ENCODE measurements around the gene CPSF4L. TPM values are rescaled to one million over a fixed set of nuclear protein-coding genes. Genes with fewer than 3 reads are reported as not detected.

The CPSF4L gene
- total and polyA plus RNA-seq, 2 experiments from 2014 or later: not detected

GRCh38 chr17:73232587-73233373 lies 28.9 kb downstream of the CPSF4L start:
- peaks cover 7% of the 10 kb centered on the region for H3K4me1 ChIP-seq (ENCODE audit: insufficient read depth)
- DNase-seq (ENCODE audit: low spot score): peak; percentile 67

GRCh38 chr17:73231841-73232586 lies 29.7 kb downstream of the CPSF4L start:
- H3K79me2 ChIP-seq: peaks cover 73% of the 10 kb centered on the region
- H3K4me1 ChIP-seq (ENCODE audit: insufficient read depth): peaks cover 7% of the 10 kb centered on the region
- no peaks in the 10 kb centered on the region for H3K36me3 ChIP-seq (replicated peaks; ENCODE audit: insufficient read depth, low read depth)
- no peaks in the 10 kb centered on the region for H3K27me3 ChIP-seq
- peak; percentile 98 for DNase-seq (ENCODE audit: low spot score)
- H3K27ac ChIP-seq: peak overlapping the region; percentile 76
- no peaks in the 10 kb centered on the region for H3K9me2 ChIP-seq (replicated peaks; ENCODE audit: insufficient read depth)
- peak overlapping the region; percentile 92 for H3K4me2 ChIP-seq
- peaks cover 4% of the 10 kb centered on the region for H4K20me1 ChIP-seq (ENCODE audit: insufficient read depth, poor library complexity, severe bottlenecking)
- H3K9me3 ChIP-seq (ENCODE audit: low read depth): no peaks in the 10 kb centered on the region
- peak overlapping the region; percentile 67 for H2AFZ ChIP-seq
- TF ChIP-seq CTCF (IDR thresholded peaks at IDR 0.05; ENCODE audit: poor library complexity) (no peak), EZH2phosphoT487 (IDR thresholded peaks at IDR 0.05; ENCODE audit: low read depth, severe bottlenecking, unreplicated experiment) (no peak), EZH2 (IDR thresholded peaks at IDR 0.05; ENCODE audit: borderline replicate concordance) (no peak)
- peak overlapping the region; percentile 70 for H3K4me3 ChIP-seq
- under 1% methylated on average over 54 of the region's 63 CpGs for WGBS (ENCODE audit: low lambda C conversion rate, missing lambda C conversion rate)

More at GRCh38 chr17:73232587-73233373, 28.9 kb downstream of the CPSF4L start:
- Histone ChIP-seq H3K9me3 (ENCODE audit: low read depth) (no peaks in the 10 kb centered on the region), H3K4me3 (peak overlapping the region; percentile 40), H3K9me2 (replicated peaks; ENCODE audit: insufficient read depth) (no peaks in the 10 kb centered on the region), H3K79me2 (peaks cover 73% of the 10 kb centered on the region), H3K27me3 (no peaks in the 10 kb centered on the region), H2AFZ (peak overlapping the region; percentile 65), H4K20me1 (ENCODE audit: insufficient read depth, poor library complexity, severe bottlenecking) (peaks cover 4% of the 10 kb centered on the region), H3K36me3 (replicated peaks; ENCODE audit: insufficient read depth, low read depth) (no peaks in the 10 kb centered on the region), H3K27ac (peak overlapping the region; percentile 76), H3K4me2 (peak overlapping the region; percentile 91)
- TF ChIP-seq EZH2phosphoT487 (IDR thresholded peaks at IDR 0.05; ENCODE audit: low read depth, severe bottlenecking, unreplicated experiment) (no peak), CTCF (IDR thresholded peaks at IDR 0.05; ENCODE audit: poor library complexity) (no peak), EZH2 (IDR thresholded peaks at IDR 0.05; ENCODE audit: borderline replicate concordance) (no peak)
- 2% methylated on average over 39 of the region's 48 CpGs for WGBS (ENCODE audit: low lambda C conversion rate, missing lambda C conversion rate)

GRCh38 chr17:73231395-73231794 lies 30.3 kb downstream of the CPSF4L start:
- H3K79me2 ChIP-seq: peaks cover 73% of the 10 kb centered on the region
- TF ChIP-seq EZH2phosphoT487 (IDR thresholded peaks at IDR 0.05; ENCODE audit: low read depth, severe bottlenecking, unreplicated experiment) (no peak), EZH2 (IDR thresholded peaks at IDR 0.05; ENCODE audit: borderline replicate concordance) (no peak), CTCF (IDR thresholded peaks at IDR 0.05; ENCODE audit: poor library complexity) (no peak)
- peaks cover 4% of the 10 kb centered on the region for H4K20me1 ChIP-seq (ENCODE audit: insufficient read depth, poor library complexity, severe bottlenecking)
- H3K9me3 ChIP-seq (ENCODE audit: low read depth): no peaks in the 10 kb centered on the region
- H3K9me2 ChIP-seq (replicated peaks; ENCODE audit: insufficient read depth): no peaks in the 10 kb centered on the region
- peak overlapping the region; percentile 92 for H3K4me2 ChIP-seq
- DNase-seq (ENCODE audit: low spot score): peak; percentile 45
- peak overlapping the region; percentile 65 for H3K27ac ChIP-seq
- H3K27me3 ChIP-seq: no peaks in the 10 kb centered on the region
- under 1% methylated on average over 19 of the region's 20 CpGs for WGBS (ENCODE audit: low lambda C conversion rate, missing lambda C conversion rate)
- H3K36me3 ChIP-seq (replicated peaks; ENCODE audit: insufficient read depth, low read depth): no peaks in the 10 kb centered on the region
- H3K4me3 ChIP-seq: peak overlapping the region; percentile 70
- H2AFZ ChIP-seq: peak overlapping the region; percentile 67
- peaks cover 7% of the 10 kb centered on the region for H3K4me1 ChIP-seq (ENCODE audit: insufficient read depth)
